GM19463 (cell line): ENCODE data around the gene HMG20B.

ENCODE experiments used
- ATAC-seq: cut with Tn5 transposase; IDR thresholded peaks from one replicate; pipeline ENCODE4 v1.9.1; 2021; ENCODE audit warnings: mild to moderate bottlenecking, moderate library complexity; ENCODE audit not compliant: unreplicated experiment

The HMG20B gene

GRCh38 chr19:3536429-3537100 lies 36.2 kb upstream of the HMG20B start:
- ATAC-seq, result no peak

GRCh38 chr19:3537101-3537437 lies 35.7 kb upstream of the HMG20B start:
- no peak for ATAC-seq

- ATAC-seq, result no peak
These were observed 35.1 kb upstream of the HMG20B start for GRCh38 chr19:3537438-3538240.

GRCh38 chr19:3538258-3538929 lies 34.4 kb upstream of the HMG20B start:
- no peak for ATAC-seq

DNA sequence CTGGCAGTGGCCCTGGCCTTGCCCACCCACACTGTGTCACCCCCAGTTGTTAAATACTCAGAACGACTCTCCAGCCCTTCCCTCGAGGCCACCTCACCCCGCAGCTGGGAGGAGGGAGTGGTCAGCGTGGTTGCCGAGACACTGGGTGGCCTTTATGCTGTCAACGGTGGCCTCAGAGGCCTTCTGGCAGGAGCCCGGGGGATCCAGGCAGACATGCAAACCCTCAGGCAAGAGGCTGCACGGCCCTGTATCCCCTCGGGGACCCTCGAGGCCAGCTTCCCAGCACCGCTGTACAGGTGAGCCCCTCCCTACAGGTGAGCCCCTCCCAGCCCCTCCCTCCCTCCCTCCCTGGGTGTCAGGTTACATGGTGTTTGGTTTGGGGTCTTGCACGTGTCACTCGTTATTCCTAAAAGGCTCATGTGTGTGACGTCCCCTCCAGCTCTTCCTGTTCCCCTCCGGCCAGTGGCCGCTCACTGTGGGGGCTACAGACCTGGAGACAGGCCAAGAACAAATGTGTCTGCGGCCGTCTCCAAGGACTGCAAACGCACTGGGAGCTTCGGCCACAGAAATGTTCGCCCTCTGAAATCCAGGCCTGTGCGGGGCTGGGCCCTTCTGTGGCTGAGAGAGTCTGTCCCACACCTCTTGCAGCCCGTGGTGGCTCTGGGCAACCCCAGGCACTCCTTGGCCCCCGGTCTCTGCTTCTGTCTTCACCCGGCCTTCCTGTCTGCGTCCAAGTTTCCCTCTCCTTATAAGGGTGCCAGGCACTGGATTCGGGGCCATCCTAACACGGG lies 33.6 kb upstream of the HMG20B start, which contains the start of gene TEKTIP1:
Gene TEKTIP1, plus strand, starts transcription at position 210 of the 791 bp plus-strand sequence. Its CDS starts 4 bp downstream, at position 214.
- no peak for ATAC-seq

- ATAC-seq, result no peak
These were observed 33.0 kb upstream of the HMG20B start for GRCh38 chr19:3539756-3540118.

DNA sequence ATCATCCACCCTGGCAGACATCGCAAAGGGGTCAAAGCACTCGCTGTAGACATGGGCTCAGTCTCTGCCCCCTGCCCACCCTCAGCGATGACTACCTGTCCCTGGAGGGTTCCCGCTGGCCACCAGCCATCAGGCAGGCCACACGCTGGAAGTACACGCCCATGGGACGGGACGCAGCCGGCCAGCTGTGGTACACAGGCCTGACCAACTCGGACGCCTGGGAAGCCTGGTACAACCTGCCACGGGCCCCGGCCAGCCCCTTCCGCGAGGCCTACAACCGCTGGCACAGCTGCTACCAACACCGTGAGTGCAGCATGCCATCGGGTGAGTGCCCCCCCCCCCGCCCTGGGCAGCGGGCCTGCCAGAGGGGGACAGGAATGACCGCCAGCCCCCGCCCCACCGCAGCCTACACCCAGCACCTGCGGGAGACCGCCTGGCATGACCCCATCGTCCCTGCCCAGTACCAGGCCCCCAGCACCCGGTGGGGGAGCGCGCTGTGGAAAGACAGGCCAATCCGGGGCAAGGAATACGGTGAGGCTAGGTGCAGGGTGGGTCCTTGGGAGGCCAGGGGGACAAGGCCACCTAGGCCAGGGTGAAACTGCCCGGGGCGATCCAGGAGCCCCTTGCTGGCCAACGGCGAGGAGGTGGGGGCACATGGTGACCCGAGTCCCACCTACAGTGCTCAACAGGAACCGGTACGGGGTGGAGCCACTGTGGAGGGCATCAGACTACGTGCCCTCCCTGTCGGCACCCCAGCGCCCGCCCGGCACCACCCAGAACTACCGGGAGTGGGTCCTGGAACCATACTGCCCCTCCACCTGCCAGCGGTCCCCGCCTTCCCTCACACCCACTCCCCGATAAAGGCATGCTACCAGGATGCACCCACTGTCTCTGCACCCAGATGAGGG lies 29.3 kb upstream of the HMG20B start:
- no peak for ATAC-seq

DNA sequence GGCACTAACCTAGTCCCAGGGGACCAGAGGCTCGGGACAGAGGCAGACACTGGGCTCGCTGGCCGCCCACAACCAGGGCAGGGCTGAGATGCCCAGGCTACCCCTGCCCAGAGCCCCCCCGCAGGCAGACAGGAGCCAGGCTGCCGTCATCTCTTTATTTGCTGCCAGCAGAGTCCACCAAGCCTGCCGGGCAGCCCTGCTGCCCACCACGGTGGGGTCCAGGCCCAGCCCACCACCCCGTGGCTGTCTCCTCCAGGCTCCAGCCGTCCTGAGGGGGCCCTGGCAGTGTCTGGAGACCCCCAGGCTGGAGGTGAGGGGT lies 28.7 kb upstream of the HMG20B start:
- no peak for ATAC-seq

DNA sequence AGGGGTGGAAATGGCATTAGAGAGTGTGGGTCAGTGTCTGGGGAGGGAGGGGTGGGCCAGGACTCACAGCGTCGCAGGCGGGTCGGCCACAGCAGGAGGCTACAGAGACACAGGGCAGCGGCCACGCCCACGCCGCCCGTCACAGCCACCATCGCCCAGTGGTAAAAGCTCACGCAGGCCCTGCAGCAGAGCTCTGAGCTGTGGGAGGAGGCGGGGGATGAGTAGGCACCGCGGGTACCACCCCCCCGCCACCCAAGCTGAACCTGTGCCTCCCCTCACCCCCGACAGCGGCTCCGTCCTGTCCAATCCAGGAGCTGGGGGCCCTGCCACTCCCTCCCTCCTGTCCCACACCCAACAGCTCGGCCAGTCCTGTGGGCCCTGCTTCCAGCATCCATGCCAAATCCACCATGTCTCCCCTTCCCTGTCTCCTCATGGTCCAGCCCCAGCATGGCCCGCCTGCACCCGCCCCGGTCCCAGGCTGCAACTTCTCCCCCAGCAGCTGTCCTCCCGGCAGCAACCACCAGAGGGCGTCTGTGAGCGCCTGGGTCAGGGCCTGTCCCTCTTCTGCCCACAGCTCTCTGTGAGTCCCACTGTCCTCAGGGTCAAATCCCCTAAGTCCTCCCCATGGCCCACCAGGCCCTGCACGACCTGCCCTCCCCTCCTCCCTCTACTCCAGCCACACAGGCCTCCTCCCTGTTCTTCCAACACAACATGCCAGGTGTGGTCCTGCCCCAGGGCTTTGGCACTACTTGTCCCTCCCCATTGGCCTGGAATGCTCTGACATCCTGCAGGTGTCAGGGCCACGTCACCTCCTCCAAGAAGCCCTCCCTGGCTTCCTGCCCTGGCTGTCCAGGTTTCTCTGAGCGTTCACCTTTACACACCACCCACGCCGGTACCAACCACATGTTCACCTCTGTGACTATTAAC lies 27.7 kb upstream of the HMG20B start:
- no peak for ATAC-seq

GRCh38 chr19:3545669-3546034 lies 27.1 kb upstream of the HMG20B start:
- ATAC-seq, result no peak

GRCh38 chr19:3546119-3546518 lies 26.6 kb upstream of the HMG20B start:
- no peak for ATAC-seq

DNA sequence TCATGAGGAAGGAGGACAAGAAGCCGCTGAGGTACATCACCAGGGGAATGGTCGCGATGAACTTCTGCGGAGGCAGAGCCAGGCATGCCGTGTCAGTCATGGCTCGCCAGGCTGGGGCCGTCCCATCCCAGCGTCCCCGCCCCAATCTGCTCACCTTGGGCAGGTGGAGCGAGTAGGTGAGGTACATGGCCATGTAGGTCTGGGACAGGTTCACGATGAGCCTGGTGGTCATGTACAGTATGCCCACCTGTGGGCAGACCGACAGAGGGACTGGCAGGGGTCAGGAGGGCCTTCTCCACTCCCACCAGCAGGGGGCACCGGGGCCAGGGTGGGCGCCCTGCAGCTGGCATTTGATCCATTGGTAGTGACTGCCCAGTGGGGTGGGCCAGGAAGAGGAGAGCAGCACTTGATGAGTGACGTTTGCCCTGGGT lies 25.4 kb upstream of the HMG20B start:
- ATAC-seq, result no peak

- no peak for ATAC-seq
These were observed 24.9 kb upstream of the HMG20B start for GRCh38 chr19:3547767-3548282.

DNA sequence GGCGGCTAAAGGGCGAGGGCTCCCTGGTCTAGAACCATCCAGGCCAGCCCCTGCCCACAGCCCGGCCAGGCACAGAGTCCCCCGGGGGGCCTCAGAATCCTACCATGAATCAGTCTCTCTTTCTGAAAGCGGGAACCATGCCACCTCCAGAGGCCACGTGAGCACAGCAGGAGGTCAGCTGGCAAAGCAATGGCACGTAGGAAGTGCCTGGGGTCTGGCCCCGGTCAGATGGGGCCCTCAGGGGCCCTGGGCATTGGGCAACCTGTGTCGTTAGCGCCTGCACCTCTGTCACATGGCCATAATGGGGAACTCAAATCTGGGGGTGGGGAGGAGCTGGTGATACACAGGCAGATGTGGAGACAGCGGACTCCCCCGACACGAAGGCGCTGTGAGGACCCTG lies 24.1 kb upstream of the HMG20B start:
- no peak for ATAC-seq

GRCh38 chr19:3549816-3550215 lies 22.9 kb upstream of the HMG20B start:
- no peak for ATAC-seq

DNA sequence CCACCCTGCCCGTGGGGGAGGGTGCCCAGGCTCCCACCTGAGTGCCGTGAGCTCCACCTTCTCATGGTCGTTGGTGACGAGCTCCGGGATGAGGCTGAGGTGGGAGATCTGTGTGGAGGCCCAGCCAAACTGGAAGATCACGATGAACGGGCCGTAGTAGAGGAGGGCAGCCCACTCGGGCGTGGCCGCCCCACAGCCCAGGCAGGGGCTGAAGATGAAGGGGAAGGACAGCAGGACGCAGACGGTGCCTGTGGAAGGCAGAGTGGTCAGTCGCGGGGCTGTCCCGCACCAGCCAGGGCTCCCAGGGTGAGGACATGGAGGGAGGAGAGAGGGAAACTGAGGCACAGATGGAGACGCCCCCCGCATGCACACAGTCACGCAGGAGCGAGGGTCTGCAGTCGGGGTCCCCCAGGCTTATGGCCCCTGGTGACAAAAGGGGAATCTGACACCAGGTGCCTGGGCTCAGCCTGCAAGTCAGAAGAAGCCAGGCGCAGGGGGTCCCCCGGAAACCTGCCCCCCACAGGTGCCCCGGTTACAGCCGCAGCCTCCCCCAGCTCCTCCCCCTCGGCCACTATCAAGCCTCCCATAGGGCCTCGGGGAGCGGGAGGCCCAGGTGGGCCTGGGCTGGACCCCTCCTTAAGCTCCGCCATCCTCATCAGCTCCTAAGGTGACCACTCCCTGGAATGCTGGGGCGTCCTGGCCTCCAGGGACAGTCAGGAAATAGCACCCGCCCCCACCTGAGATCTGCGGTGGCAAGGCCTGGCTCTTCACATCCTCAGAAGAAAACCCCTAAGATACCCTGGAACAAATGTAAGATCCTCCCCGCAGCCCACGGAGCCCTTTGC lies 21.6 kb upstream of the HMG20B start:
- ATAC-seq, result no peak

GRCh38 chr19:3551792-3552095 lies 21.0 kb upstream of the HMG20B start:
- ATAC-seq, result no peak
